ENCODE data around the gene RAB27A.
A peak's percentile ranks its signal among the peaks of the same experiment; 100 is the strongest.
"Not testable (repeated sequence)": the region's sequence is repeated elsewhere in the genome, so short reads cannot be mapped to it uniquely, and the experiment has no call there.

The RAB27A gene

GRCh38 chr15:55289746-55290527 lies at the start of gene RAB27A:
RAB27A (minus strand) TSS chr15:55289813; CDS start chr15:55234934, 54,879 bp downstream.
- DNase-seq, result peak in 1 of 2 donors; percentile 53

GRCh38 chr15:55337160-55337559 lies 47.5 kb upstream of the RAB27A start:
- DNase-seq, result no peak

GRCh38 chr15:55334997-55335396 lies 45.4 kb upstream of the RAB27A start:
- no peak for DNase-seq

- DNase-seq, result no peak
Observed at GRCh38 chr15:55334371-55334770, 44.8 kb upstream of the RAB27A start.

DNA sequence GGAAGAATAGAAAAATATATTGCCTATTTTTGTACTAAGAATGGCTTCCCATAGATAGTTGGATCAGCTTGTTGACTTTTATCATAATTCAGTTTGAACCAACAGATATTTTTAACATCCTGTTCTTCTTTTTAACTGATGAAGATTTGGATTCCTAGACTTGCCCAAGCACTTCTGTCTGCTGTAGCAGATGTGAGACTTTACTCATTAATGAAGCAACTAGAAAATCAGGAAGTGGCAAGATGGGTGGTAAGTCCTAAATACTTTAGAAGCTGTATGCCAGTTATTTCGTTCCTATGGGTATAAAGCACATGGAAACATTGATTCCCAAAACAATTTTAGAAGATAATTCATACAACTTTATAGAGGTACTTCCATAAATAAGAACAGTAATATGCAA lies 37.8 kb upstream of the RAB27A start:
- DNase-seq, result peak in 1 of 2 donors; percentile 58

DNA sequence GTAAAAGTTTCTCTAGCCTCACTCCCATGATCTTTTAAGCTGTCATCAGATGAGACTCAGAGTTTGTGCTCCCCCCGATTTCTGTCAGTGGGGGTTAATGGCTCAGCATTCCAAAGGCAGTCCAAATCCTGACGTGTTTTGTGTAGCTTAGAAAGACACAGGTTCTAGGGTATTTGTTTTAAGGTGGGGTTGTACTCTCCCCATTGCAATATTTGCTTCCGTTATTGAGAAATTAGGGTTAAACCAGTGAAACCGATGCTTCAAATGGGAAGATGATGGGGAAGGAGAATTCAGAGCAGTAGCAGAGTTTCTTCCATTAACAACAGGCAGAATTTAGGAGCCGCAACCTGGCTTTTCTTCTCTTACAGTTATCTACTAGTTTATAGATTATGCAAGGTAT lies 32.9 kb upstream of the RAB27A start:
- DNase-seq, result no peak

- DNase-seq, result no peak
Observed at GRCh38 chr15:55320963-55321362, 31.4 kb upstream of the RAB27A start.

GRCh38 chr15:55320238-55320550 lies 30.6 kb upstream of the RAB27A start:
- DNase-seq, result no peak

DNA sequence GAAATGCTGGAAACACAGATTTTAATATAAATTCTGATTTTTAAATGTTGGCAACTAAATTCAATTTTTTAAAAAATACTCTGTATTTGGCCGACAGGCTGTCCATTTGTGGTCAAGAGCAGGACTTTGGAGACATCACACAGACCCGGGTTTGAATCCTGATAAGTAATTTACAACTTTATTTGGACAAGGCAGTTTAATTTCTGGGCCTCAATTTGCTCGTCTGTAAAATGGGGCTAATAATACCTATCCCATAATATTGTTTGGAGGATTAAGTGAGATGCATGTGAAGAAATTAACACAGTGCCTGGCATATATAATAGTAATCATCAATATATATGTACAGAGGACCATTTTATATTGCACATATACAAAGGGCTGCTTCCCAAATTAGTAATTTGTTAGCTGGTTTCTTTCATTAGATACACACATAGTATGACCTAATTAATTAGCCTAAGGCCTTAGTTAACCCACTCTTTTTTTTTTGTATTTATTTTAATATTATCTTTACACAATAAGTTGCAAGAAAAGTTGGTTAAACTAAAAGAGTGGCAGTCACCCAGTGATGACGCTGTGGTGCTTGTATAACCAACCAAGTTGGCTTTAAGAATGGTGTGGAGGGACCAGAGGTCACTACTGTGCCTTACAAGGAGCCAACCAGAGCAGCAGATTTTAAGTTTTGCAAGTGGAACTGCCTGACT lies 30.1 kb upstream of the RAB27A start:
- no peak for DNase-seq

GRCh38 chr15:55318588-55319494 lies 29.2 kb upstream of the RAB27A start, which contains the start of the genes PIGB and PIGBOS1:
PIGB (plus strand) TSS chr15:55319222; CDS start chr15:55319251, 29 bp downstream.
PIGBOS1 (minus strand) TSS chr15:55319123; CDS start chr15:55317792, 1,331 bp downstream.
- DNase-seq, result peak; percentile 61 to 72

DNA sequence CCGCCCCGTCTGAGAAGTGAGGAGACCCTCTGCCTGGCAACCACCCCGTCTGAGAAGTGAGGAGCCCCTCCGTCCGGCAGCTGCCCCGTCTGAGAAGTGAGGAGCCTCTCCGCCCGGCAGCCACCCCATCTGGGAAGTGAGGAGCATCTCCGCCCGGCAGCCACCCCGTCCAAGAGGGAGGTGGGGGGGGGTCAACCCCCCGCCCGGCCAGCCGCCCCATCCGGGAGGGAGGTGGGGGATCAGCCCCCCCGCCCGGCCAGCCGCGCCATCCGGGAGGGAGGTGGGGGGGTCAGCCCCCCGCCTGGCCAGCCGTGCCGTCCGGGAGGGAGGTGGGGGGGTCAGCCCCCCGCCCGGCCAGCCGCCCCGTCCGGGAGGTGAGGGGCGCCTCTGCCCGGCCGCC lies 13.2 kb upstream of the RAB27A start:
- DNase-seq, result not testable (repeated sequence)

DNA sequence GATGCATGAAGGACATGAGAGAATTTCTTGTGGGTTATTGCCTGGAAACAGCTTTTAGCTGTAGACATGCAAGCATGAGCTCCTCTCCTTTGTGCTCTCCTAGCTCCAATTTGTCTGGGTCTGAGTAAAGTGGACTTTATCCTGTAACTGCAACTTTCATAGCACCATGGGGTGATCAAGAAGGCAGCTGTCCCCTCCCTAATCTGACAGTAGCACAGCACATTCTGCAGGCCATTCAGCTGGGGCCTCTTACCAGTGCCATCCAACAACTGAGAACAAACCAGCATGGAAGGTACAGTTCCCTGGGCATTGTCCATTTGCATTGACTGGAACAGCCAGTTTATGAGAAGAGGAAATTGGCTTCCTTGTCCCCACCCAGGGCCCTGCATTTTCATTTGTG lies 7.7 kb upstream of the RAB27A start:
- no peak for DNase-seq

- peak; percentile 53 to 61 for DNase-seq
Observed at GRCh38 chr15:55290528-55291057, 980 bp upstream of the RAB27A start.

DNA sequence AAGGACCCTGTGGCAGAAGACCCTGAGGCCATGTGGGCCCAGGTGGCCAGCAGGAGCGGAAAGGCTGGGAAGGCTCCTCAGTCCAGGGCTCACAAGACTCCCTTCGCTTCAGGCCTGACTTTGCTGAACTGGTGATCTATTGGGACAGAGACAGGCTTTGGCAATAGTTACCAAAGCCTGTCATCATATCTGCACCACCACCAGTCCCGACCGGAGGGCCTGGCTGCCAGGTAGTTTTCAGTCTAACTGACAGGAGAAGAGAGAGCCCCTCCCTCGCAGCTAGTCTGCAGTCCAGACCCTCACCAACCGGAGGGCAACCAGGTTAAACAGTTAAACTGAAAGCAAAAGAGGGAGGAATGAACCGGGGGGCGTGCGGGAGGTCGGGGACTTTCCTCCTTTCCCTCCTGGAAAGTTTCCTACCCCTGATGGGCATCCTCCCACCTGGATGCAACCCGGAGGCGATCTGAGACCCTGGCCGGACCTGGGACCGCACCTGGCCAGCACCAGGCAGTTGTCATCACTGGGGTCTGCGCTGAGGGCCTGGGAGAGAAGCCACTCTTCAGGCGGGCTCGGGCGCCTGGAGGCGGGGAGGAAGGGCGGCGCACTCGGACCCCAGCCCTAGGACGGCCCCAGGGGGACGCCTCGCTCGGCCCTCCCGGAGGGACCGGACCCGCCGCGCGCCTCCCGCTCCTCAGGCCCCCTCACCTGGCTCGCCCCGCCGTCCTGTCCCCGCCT lies 435 bp downstream of the RAB27A start:
- DNase-seq, result peak in 1 of 2 donors; percentile 42

- DNase-seq, result no peak
Observed at GRCh38 chr15:55288006-55288717, 1.5 kb downstream of the RAB27A start.

GRCh38 chr15:55286442-55287189 lies 3.0 kb downstream of the RAB27A start:
- DNase-seq, result not testable (repeated sequence)

DNA sequence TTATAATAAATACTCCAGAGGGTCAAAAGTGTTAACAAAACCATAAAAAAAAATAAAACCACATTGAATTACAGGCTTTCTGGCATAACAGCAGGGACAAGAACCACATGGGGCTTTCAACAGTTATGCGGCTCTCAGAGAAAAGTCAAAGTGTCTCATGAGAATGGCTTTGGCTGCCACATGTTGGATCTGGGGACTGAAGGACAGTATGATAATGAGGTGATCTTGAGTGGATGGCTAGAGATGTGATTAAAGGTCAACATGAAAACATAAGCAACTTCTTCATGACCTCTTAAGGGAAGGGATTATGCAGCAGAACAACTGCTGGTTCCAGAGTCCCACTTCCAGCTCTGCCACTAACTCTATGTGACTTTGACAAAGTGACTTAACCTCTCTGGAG lies 5.2 kb downstream of the RAB27A start:
- DNase-seq, result no peak

- DNase-seq, result no peak
Observed at GRCh38 chr15:55283379-55284147, 6.0 kb downstream of the RAB27A start.

GRCh38 chr15:55282284-55282833 lies 7.3 kb downstream of the RAB27A start:
- DNase-seq, result peak; percentile 20 to 65

Measured in bone marrow (tissue), 2 donors.